Neural cell (in vitro differentiated cells): Measurements from ENCODE around the gene KLHL14. TPM values are rescaled to one million over a fixed set of nuclear protein-coding genes. Genes with fewer than 3 reads are reported as not detected.

Source experiments
- H2AFZ ChIP-seq: fragments of 200-600, 300-800 bp; sonication (generic), shearing (Covaris generic); 2 replicates; pipeline ENCODE4 v1.6.0; 2014; ENCODE audit warnings: low read depth, mild to moderate bottlenecking, antibody characterized with exemption, low read length, moderate library complexity
- H3F3A ChIP-seq: fragments of 200-600 bp; shearing (Covaris generic); 2 replicates; pipeline ENCODE4 v1.6.1; 2016; ENCODE audit warnings: mild to moderate bottlenecking, moderate library complexity, mixed read lengths, antibody characterized with exemption, low read length; ENCODE audit not compliant: insufficient read depth, poor library complexity, severe bottlenecking
- H3K27ac ChIP-seq: fragments of 200-600, 300-800 bp; sonication (generic), shearing (Covaris generic); 2 replicates; pipeline ENCODE4 v1.5.1; 2014; ENCODE audit warnings: mild to moderate bottlenecking, low read length, moderate library complexity
- H3K27me3 ChIP-seq: fragments of 300-800, 200-600 bp; sonication (generic), shearing (Covaris generic); 2 replicates; pipeline ENCODE4 v1.6.0; 2014; ENCODE audit warnings: mild to moderate bottlenecking, low read depth, low read length, moderate library complexity; ENCODE audit not compliant: insufficient read depth
- H3K36me3 ChIP-seq: fragments of 300-800, 200-600 bp; sonication (generic), shearing (Covaris generic); 2 replicates; pipeline ENCODE4 v1.5.1; 2014; ENCODE audit warnings: mild to moderate bottlenecking, antibody characterized with exemption, low read length, moderate library complexity; ENCODE audit not compliant: insufficient read depth
- H3K4me2 ChIP-seq: fragments of 300-800, 200-600 bp; sonication (generic), shearing (Covaris generic); 2 replicates; pipeline ENCODE4 v1.6.0; 2014; ENCODE audit warnings: mild to moderate bottlenecking, low read length
- H3K4me3 ChIP-seq: fragments of 300-800, 200-600 bp; sonication (generic), shearing (Covaris generic); 2 replicates; pipeline ENCODE4 v1.5.1; 2014; ENCODE audit warnings: mild to moderate bottlenecking, low read length, moderate library complexity
- H3K79me2 ChIP-seq: fragments of 200-600 bp; shearing (Covaris generic); replicated peaks from 2 replicates; pipeline ENCODE4 v1.6.0; 2014; ENCODE audit warnings: mild to moderate bottlenecking, low read length, moderate library complexity; ENCODE audit not compliant: insufficient read depth
- H3K9ac ChIP-seq: fragments of 300-800, 200-600 bp; sonication (generic), shearing (Covaris generic); 2 replicates; pipeline ENCODE4 v1.6.1; 2016; ENCODE audit warnings: mild to moderate bottlenecking, low read length, mixed read lengths
- H3K9me2 ChIP-seq: fragments of 200-600 bp; shearing (Covaris generic); 2 replicates; pipeline ENCODE4 v1.6.1; 2016; ENCODE audit warnings: mild to moderate bottlenecking, low read length, mixed read lengths; ENCODE audit not compliant: insufficient read depth
- H3K9me3 ChIP-seq: fragments of 200-600, 300-800 bp; sonication (generic), shearing (Covaris generic); 2 replicates; pipeline ENCODE4 v1.6.1; 2016; ENCODE audit warnings: mild to moderate bottlenecking, mixed run types, low read length, moderate library complexity, mixed read lengths
- H4K20me1 ChIP-seq: fragments of 200-600 bp; shearing (Covaris generic); 2 replicates; pipeline ENCODE4 v1.6.1; 2016; ENCODE audit warnings: mild to moderate bottlenecking, mixed run types; ENCODE audit not compliant: insufficient read depth
- EP300 ChIP-seq: fragments of 450-650 bp; conservative IDR thresholded peaks from 2 replicates; pipeline ENCODE4 v1.6.1; 2014; ENCODE audit warnings: antibody characterized with exemption, mild to moderate bottlenecking, moderate library complexity; ENCODE audit not compliant: poor library complexity, severe bottlenecking
- EZH2 ChIP-seq: fragments of 200-600, 300-800 bp; shearing (Covaris generic), sonication (generic); IDR thresholded peaks from 2 replicates; pipeline ENCODE4 v1.6.1; 2014; ENCODE audit warnings: antibody characterized with exemption, low read length, borderline replicate concordance, mild to moderate bottlenecking; ENCODE audit not compliant: insufficient read depth, poor library complexity, severe bottlenecking
- MXI1 ChIP-seq: fragments of 450-650 bp; conservative IDR thresholded peaks from 2 replicates; pipeline ENCODE4 v1.6.1; 2014; ENCODE audit warnings: antibody characterized with exemption, mild to moderate bottlenecking; ENCODE audit not compliant: poor library complexity, severe bottlenecking
- POLR2AphosphoS5 ChIP-seq: IDR thresholded peaks from 2 replicates; pipeline ENCODE4 v1.6.1; 2012
- RAD21 ChIP-seq: fragments of 450-650 bp; conservative IDR thresholded peaks from 2 replicates; pipeline ENCODE4 v1.6.1; 2014; ENCODE audit warnings: antibody characterized with exemption, mild to moderate bottlenecking, moderate library complexity
- REST ChIP-seq: IDR thresholded peaks from 2 replicates; pipeline ENCODE4 v1.6.1; 2012; ENCODE audit warnings: borderline replicate concordance
- SMC3 ChIP-seq: fragments of 450-650 bp; conservative IDR thresholded peaks from 2 replicates; pipeline ENCODE4 v1.6.1; 2014; ENCODE audit warnings: antibody characterized with exemption, mild to moderate bottlenecking, moderate library complexity; ENCODE audit not compliant: poor library complexity
- TAF1 ChIP-seq: IDR thresholded peaks from 2 replicates; pipeline ENCODE4 v1.6.1; 2012; ENCODE audit warnings: low read depth
- polyA plus RNA-seq: library from polyadenylated mRNA; depleted of rRNA; stranded (reverse); fragments of >200 nt; gene quantifications from 2 replicates; pipeline ENCODE4 v1.2.3, GENCODE V29; 2014
- TF ChIP-seq, protein P1 (sequence below): fragments of 450-650 bp; IDR thresholded peaks from 2 replicates; pipeline ENCODE4 v1.5.1; 2014; ENCODE audit warnings: antibody characterized with exemption, mild to moderate bottlenecking, moderate library complexity; ENCODE audit not compliant: poor library complexity, severe bottlenecking

The KLHL14 gene
- polyA plus RNA-seq, 1 donor from 2014 or later: 0.33 TPM

GRCh38 chr18:32770054-32770665, 2.7 kb downstream of the KLHL14 start:
- peak overlapping the region; percentile 65 for H3K4me3 ChIP-seq
- H3K27me3 ChIP-seq: peaks cover 68% of the 10 kb centered on the region
- H2AFZ ChIP-seq: no peak overlapping the region
- H3K36me3 ChIP-seq: no peaks in the 10 kb centered on the region
- no peak overlapping the region for H3K4me2 ChIP-seq
- no peak overlapping the region for H3K27ac ChIP-seq
- H4K20me1 ChIP-seq: no peaks in the 10 kb centered on the region
- no peaks in the 10 kb centered on the region for H3F3A ChIP-seq
- H3K79me2 ChIP-seq: no peaks in the 10 kb centered on the region
- TF ChIP-seq EZH2 (peak; percentile 29), SMC3 (no peak)
- H3K9ac ChIP-seq: no peak overlapping the region
- no peaks in the 10 kb centered on the region for H3K9me2 ChIP-seq
- no peaks in the 10 kb centered on the region for H3K9me3 ChIP-seq

GRCh38 chr18:32769586-32770053, 3.2 kb downstream of the KLHL14 start:
- no peak overlapping the region for H3K27ac ChIP-seq
- H3K27me3 ChIP-seq: peaks cover 68% of the 10 kb centered on the region
- no peaks in the 10 kb centered on the region for H3K36me3 ChIP-seq
- H3F3A ChIP-seq: no peaks in the 10 kb centered on the region
- no peak overlapping the region for H3K4me2 ChIP-seq
- H3K4me3 ChIP-seq: peak overlapping the region; percentile 65
- H3K9me3 ChIP-seq: no peaks in the 10 kb centered on the region
- H3K79me2 ChIP-seq: no peaks in the 10 kb centered on the region
- H3K9me2 ChIP-seq: no peaks in the 10 kb centered on the region
- H2AFZ ChIP-seq: no peak overlapping the region
- TF ChIP-seq MXI1: no peak
- TF ChIP-seq POLR2AphosphoS5: no peak
- no peak for TF ChIP-seq EP300
- TF ChIP-seq, protein P1, sequence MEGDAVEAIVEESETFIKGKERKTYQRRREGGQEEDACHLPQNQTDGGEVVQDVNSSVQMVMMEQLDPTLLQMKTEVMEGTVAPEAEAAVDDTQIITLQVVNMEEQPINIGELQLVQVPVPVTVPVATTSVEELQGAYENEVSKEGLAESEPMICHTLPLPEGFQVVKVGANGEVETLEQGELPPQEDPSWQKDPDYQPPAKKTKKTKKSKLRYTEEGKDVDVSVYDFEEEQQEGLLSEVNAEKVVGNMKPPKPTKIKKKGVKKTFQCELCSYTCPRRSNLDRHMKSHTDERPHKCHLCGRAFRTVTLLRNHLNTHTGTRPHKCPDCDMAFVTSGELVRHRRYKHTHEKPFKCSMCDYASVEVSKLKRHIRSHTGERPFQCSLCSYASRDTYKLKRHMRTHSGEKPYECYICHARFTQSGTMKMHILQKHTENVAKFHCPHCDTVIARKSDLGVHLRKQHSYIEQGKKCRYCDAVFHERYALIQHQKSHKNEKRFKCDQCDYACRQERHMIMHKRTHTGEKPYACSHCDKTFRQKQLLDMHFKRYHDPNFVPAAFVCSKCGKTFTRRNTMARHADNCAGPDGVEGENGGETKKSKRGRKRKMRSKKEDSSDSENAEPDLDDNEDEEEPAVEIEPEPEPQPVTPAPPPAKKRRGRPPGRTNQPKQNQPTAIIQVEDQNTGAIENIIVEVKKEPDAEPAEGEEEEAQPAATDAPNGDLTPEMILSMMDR: no peak
- no peak for TF ChIP-seq RAD21
- no peak for TF ChIP-seq TAF1
- TF ChIP-seq REST: no peak
- TF ChIP-seq EZH2: no peak
- no peak for TF ChIP-seq SMC3
- no peak overlapping the region for H3K9ac ChIP-seq
- H4K20me1 ChIP-seq: no peaks in the 10 kb centered on the region
